ENCODE results near the gene MXD4.
A peak's percentile ranks its signal among the peaks of the same experiment; 100 is the strongest.

MXD4 gene

DNA sequence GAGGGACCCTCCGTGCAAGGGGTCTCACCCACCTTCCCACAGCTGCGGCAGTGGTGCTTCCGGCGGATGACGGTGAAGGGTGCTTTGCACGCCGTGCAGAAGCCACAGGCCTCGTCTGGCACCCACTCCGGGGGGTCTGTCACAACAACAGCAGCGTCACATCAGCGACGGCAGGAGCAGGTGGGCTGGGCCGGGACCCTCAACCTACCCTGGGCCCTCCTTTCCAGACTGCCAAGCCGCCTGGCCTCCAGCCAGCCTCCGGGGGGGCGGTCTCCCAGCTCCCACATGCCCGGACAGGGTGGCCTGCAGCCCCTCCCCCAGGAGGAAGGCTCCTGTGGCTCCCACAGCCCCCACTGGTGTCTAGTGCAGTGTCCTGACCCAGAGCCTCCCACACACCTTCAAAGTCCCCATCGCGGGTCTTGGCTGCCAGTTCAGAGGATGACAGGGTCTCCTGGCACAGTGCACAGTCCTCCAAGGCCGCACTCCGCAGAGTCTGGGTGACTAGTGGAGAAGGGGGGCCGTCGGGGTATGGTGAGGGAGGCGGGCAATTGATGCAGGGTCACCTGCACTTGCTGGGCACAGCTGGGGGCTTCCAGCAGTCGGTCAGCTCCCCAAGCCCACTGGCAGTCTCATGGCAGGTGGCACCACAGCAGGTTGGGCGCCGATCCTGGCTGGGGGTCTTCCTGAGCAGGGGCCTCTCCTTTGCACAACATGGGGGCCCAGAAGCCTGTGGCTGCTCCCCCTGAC, 9.5 kb upstream of the MXD4 start:
- no CpG with 5 or more reads among the region's 27 CpGs for WGBS (ENCODE audit: extremely low coverage, insufficient coverage, low lambda C conversion rate)
- Histone ChIP-seq H3K4ac (ENCODE audit: low read depth, low read length) (no peak overlapping the region), H3K23ac (ENCODE audit: low read length) (no peak overlapping the region), H4K5ac (ENCODE audit: low read length) (no peak overlapping the region), H3K9ac (ENCODE audit: low read length) (no peak overlapping the region), H3K18ac (ENCODE audit: low read length) (no peak overlapping the region), H4K8ac (ENCODE audit: low read depth, low read length) (no peak overlapping the region), H3K36me3 (ENCODE audit: control insufficient read depth, insufficient read depth, low read length) (no peaks in the 10 kb centered on the region), H2BK5ac (ENCODE audit: low read length) (no peak overlapping the region), H3K4me3 (ENCODE audit: low read length) (no peak overlapping the region), H3K79me2 (ENCODE audit: control insufficient read depth, insufficient read depth, low read length) (no peaks in the 10 kb centered on the region), H3K79me1 (ENCODE audit: low read length) (no peaks in the 10 kb centered on the region), H2AK5ac (ENCODE audit: low read length) (no peak overlapping the region), H3K4me1 (ENCODE audit: control insufficient read depth, low read depth, low read length) (no peaks in the 10 kb centered on the region), H3K27me3 (ENCODE audit: insufficient read depth, low read length, poor library complexity) (no peaks in the 10 kb centered on the region), H2BK15ac (replicated peaks; ENCODE audit: low read depth) (no peak overlapping the region), H3K4me2 (ENCODE audit: low read length) (no peak overlapping the region), H3K27ac (ENCODE audit: low read depth, low read length) (no peak overlapping the region), H2BK120ac (ENCODE audit: low read depth, low read length) (no peak overlapping the region), H3K56ac (ENCODE audit: low read length) (no peak overlapping the region)
- DNase-seq: no peak

DNA sequence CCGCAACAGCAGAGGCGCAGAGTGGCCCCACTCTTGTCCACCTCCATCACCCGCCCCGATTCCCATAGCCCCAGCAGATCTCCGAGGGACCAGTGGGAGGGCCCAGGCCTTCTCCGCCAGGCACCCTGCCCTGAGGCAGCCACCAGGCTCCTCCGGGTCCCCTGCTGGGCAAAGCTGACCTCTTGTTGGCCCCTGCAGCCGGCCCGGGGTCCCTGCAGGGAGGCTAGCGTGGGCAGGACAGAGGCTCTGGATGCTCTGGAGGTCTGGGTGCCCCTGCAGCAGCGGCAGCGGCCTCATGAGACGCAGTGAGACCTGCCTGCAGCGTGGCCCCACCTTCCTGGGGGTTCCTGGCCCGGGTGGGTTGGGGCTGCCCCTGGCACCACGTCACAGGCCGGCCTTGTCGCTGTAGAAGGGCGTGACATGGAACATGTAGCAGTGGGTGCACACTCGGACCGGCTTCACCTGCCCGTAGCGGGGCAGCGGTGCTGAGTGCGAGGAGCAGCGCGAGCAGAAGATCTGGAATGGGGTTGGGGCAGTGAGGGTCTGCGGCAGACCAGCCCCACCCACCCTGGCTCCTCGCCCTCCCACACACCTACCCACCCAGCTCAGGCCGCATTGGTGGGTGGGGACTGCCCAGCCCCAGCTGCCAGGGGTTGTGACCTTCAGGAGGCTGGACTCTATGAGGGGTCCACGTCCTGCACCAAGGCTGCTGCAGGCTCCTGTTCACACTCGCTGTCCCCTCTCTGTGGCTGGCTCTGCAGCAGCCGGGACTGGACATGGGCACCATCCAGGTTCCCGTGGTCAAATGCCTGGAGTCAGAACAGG, 8.6 kb upstream of the MXD4 start:
- H4K5ac ChIP-seq (ENCODE audit: low read length): no peak overlapping the region
- H3K4me3 ChIP-seq (ENCODE audit: low read length): no peak overlapping the region
- no CpG with 5 or more reads among the region's 34 CpGs for WGBS (ENCODE audit: extremely low coverage, insufficient coverage, low lambda C conversion rate)
- H3K27me3 ChIP-seq (ENCODE audit: insufficient read depth, low read length, poor library complexity): no peaks in the 10 kb centered on the region
- no peak overlapping the region for H2BK15ac ChIP-seq (replicated peaks; ENCODE audit: low read depth)
- H3K9ac ChIP-seq (ENCODE audit: low read length): no peak overlapping the region
- no peak overlapping the region for H3K18ac ChIP-seq (ENCODE audit: low read length)
- H2AK5ac ChIP-seq (ENCODE audit: low read length): no peak overlapping the region
- no peak overlapping the region for H3K23ac ChIP-seq (ENCODE audit: low read length)
- no peaks in the 10 kb centered on the region for H3K79me2 ChIP-seq (ENCODE audit: control insufficient read depth, insufficient read depth, low read length)
- no peaks in the 10 kb centered on the region for H3K36me3 ChIP-seq (ENCODE audit: control insufficient read depth, insufficient read depth, low read length)
- no peak overlapping the region for H3K56ac ChIP-seq (ENCODE audit: low read length)
- no peaks in the 10 kb centered on the region for H3K79me1 ChIP-seq (ENCODE audit: low read length)
- H3K27ac ChIP-seq (ENCODE audit: low read depth, low read length): no peak overlapping the region
- no peaks in the 10 kb centered on the region for H3K4me1 ChIP-seq (ENCODE audit: control insufficient read depth, low read depth, low read length)
- H3K4me2 ChIP-seq (ENCODE audit: low read length): no peak overlapping the region
- no peak overlapping the region for H2BK5ac ChIP-seq (ENCODE audit: low read length)
- H4K8ac ChIP-seq (ENCODE audit: low read depth, low read length): no peak overlapping the region
- H2BK120ac ChIP-seq (ENCODE audit: low read depth, low read length): no peak overlapping the region
- H3K4ac ChIP-seq (ENCODE audit: low read depth, low read length): no peak overlapping the region
- no peak for DNase-seq

DNA sequence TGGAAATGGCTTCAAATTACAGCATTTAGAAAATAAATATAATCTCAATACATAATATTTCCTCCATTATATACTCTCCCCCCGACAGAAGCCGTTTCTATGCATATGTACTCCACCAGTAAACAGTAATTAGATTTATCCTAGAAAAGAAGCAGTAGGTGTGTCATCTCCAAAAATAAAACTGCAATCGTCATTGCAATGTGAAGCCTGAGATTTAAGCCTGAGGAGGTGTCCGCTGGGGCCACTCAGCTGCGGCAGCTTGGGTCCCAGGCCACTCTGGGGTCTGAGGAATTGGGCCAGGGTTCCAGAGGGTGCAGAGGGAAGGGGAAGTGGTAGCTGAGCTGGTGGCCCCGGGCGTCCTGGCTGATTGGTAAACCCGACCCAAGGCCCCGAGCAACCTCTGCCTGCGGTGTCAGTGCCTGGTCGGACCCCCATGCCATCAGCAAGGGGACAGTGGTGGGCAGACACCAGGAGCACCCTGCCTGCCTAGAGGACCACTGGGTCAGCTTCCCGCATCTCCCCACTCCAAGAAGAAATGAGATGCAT, 7.8 kb upstream of the MXD4 start:
- no peak overlapping the region for H2BK5ac ChIP-seq (ENCODE audit: low read length)
- H3K79me2 ChIP-seq (ENCODE audit: control insufficient read depth, insufficient read depth, low read length): no peaks in the 10 kb centered on the region
- H3K4me3 ChIP-seq (ENCODE audit: low read length): no peak overlapping the region
- H3K18ac ChIP-seq (ENCODE audit: low read length): no peak overlapping the region
- H3K4me1 ChIP-seq (ENCODE audit: control insufficient read depth, low read depth, low read length): no peaks in the 10 kb centered on the region
- no peak overlapping the region for H3K23ac ChIP-seq (ENCODE audit: low read length)
- H2AK5ac ChIP-seq (ENCODE audit: low read length): no peak overlapping the region
- H3K9ac ChIP-seq (ENCODE audit: low read length): no peak overlapping the region
- H3K27ac ChIP-seq (ENCODE audit: low read depth, low read length): no peak overlapping the region
- no peak overlapping the region for H3K4me2 ChIP-seq (ENCODE audit: low read length)
- H3K27me3 ChIP-seq (ENCODE audit: insufficient read depth, low read length, poor library complexity): no peaks in the 10 kb centered on the region
- peak overlapping the region; percentile 34 for H3K56ac ChIP-seq (ENCODE audit: low read length)
- no peak overlapping the region for H4K5ac ChIP-seq (ENCODE audit: low read length)
- no peak overlapping the region for H3K4ac ChIP-seq (ENCODE audit: low read depth, low read length)
- H4K8ac ChIP-seq (ENCODE audit: low read depth, low read length): no peak overlapping the region
- H2BK15ac ChIP-seq (replicated peaks; ENCODE audit: low read depth): no peak overlapping the region
- no peaks in the 10 kb centered on the region for H3K79me1 ChIP-seq (ENCODE audit: low read length)
- no peaks in the 10 kb centered on the region for H3K36me3 ChIP-seq (ENCODE audit: control insufficient read depth, insufficient read depth, low read length)
- no peak for DNase-seq
- 100% methylated on average over 2 of the region's 12 CpGs for WGBS (ENCODE audit: extremely low coverage, insufficient coverage, low lambda C conversion rate)
- H2BK120ac ChIP-seq (ENCODE audit: low read depth, low read length): no peak overlapping the region

DNA sequence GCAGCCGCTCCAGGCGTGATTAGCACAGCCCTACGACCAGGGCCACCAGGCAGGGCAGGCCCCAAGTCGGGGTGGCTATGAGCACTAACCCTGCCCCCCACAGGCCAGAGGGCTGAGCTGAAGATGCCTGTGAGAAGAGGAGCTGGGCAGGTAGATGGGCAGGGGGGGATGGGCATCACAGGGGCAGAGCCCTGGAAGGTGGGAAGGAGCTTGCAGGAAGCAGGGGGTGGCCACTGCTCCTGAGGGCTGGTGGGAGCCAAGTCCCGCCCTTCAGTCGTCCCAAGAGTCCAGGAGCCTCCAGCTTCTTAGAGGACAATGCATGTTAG, 7.3 kb upstream of the MXD4 start:
- no peak overlapping the region for H3K4ac ChIP-seq (ENCODE audit: low read depth, low read length)
- H3K4me1 ChIP-seq (ENCODE audit: control insufficient read depth, low read depth, low read length): no peaks in the 10 kb centered on the region
- H3K36me3 ChIP-seq (ENCODE audit: control insufficient read depth, insufficient read depth, low read length): no peaks in the 10 kb centered on the region
- H2AK5ac ChIP-seq (ENCODE audit: low read length): no peak overlapping the region
- no peak overlapping the region for H3K18ac ChIP-seq (ENCODE audit: low read length)
- no peak overlapping the region for H2BK120ac ChIP-seq (ENCODE audit: low read depth, low read length)
- no peak overlapping the region for H3K27ac ChIP-seq (ENCODE audit: low read depth, low read length)
- H4K8ac ChIP-seq (ENCODE audit: low read depth, low read length): no peak overlapping the region
- no peak overlapping the region for H2BK5ac ChIP-seq (ENCODE audit: low read length)
- no peaks in the 10 kb centered on the region for H3K79me2 ChIP-seq (ENCODE audit: control insufficient read depth, insufficient read depth, low read length)
- H3K79me1 ChIP-seq (ENCODE audit: low read length): no peaks in the 10 kb centered on the region
- no peak overlapping the region for H3K23ac ChIP-seq (ENCODE audit: low read length)
- H3K4me2 ChIP-seq (ENCODE audit: low read length): no peak overlapping the region
- peak; percentile 18 for DNase-seq
- no peak overlapping the region for H2BK15ac ChIP-seq (replicated peaks; ENCODE audit: low read depth)
- H3K56ac ChIP-seq (ENCODE audit: low read length): peak overlapping the region; percentile 49
- no CpG with 5 or more reads among the region's 6 CpGs for WGBS (ENCODE audit: extremely low coverage, insufficient coverage, low lambda C conversion rate)
- no peak overlapping the region for H4K5ac ChIP-seq (ENCODE audit: low read length)
- H3K27me3 ChIP-seq (ENCODE audit: insufficient read depth, low read length, poor library complexity): no peaks in the 10 kb centered on the region
- no peak overlapping the region for H3K9ac ChIP-seq (ENCODE audit: low read length)
- H3K4me3 ChIP-seq (ENCODE audit: low read length): no peak overlapping the region

GRCh38 chr4:2268357-2269205, 6.7 kb upstream of the MXD4 start:
- Histone ChIP-seq H2BK15ac (replicated peaks; ENCODE audit: low read depth) (no peak overlapping the region), H4K5ac (ENCODE audit: low read length) (no peak overlapping the region), H3K27me3 (ENCODE audit: insufficient read depth, low read length, poor library complexity) (no peaks in the 10 kb centered on the region), H3K4me2 (ENCODE audit: low read length) (no peak overlapping the region), H3K56ac (ENCODE audit: low read length) (peak overlapping the region; percentile 49), H2BK120ac (ENCODE audit: low read depth, low read length) (no peak overlapping the region), H2AK5ac (ENCODE audit: low read length) (no peak overlapping the region), H3K18ac (ENCODE audit: low read length) (no peak overlapping the region), H3K79me2 (ENCODE audit: control insufficient read depth, insufficient read depth, low read length) (no peaks in the 10 kb centered on the region), H3K4ac (ENCODE audit: low read depth, low read length) (no peak overlapping the region), H3K79me1 (ENCODE audit: low read length) (no peaks in the 10 kb centered on the region), H3K36me3 (ENCODE audit: control insufficient read depth, insufficient read depth, low read length) (no peaks in the 10 kb centered on the region), H4K8ac (ENCODE audit: low read depth, low read length) (no peak overlapping the region), H3K9ac (ENCODE audit: low read length) (no peak overlapping the region), H2BK5ac (ENCODE audit: low read length) (no peak overlapping the region), H3K23ac (ENCODE audit: low read length) (no peak overlapping the region), H3K4me3 (ENCODE audit: low read length) (no peak overlapping the region), H3K4me1 (ENCODE audit: control insufficient read depth, low read depth, low read length) (no peaks in the 10 kb centered on the region), H3K27ac (ENCODE audit: low read depth, low read length) (no peak overlapping the region)
- WGBS (ENCODE audit: extremely low coverage, insufficient coverage, low lambda C conversion rate): no CpG with 5 or more reads among the region's 22 CpGs
- DNase-seq: no peak

Measured in mesendoderm (in vitro differentiated cells).